Ascending aorta (tissue), 2 donors: ENCODE results near the gene ZNF101. TPM values are rescaled to one million over a fixed set of nuclear protein-coding genes. Genes with fewer than 3 reads are reported as not detected.

ENCODE experiments used
- DNase-seq, 2 donors: peaks; one replicate each; pipeline ENCODE4 v3.0.0-alpha.2; 2019; ENCODE audit warnings: low spot score in 2 of 2
- H3K27ac ChIP-seq, 2 donors: fragments of 200-600 bp; sonication (generic); one replicate each; pipeline ENCODE4 v1.5.1; 2016 to 2017; ENCODE audit warnings: mild to moderate bottlenecking in 1 of 2
- H3K27me3 ChIP-seq: fragments of 200-600 bp; sonication (generic); one replicate; pipeline ENCODE4 v1.5.1; 2017
- H3K36me3 ChIP-seq, 2 donors: fragments of 200-600 bp; sonication (generic); one replicate each; pipeline ENCODE4 v1.5.1; 2016
- H3K4me1 ChIP-seq, 2 donors: fragments of 200-600 bp; sonication (generic); one replicate each; pipeline ENCODE4 v1.5.1; 2016 to 2017; ENCODE audit warnings: mild to moderate bottlenecking in 1 of 2
- H3K4me3 ChIP-seq, 2 donors: fragments of 200-600 bp; sonication (generic); one replicate each; pipeline ENCODE4 v1.5.1; 2016 to 2017; ENCODE audit warnings: mild to moderate bottlenecking in 1 of 2
- H3K9me3 ChIP-seq, 2 donors: fragments of 200-600 bp; sonication (generic); one replicate each; pipeline ENCODE4 v1.5.1; 2016
- intact Hi-C: fragments of 100-400 bp; cut with DNase I; formaldehyde crosslinking; loops from one replicate; pipeline ENCODE4 v1.15.1; 2023
- total RNA-seq: library from RNA; depleted of rRNA; stranded (reverse); fragments of >200 nt; gene quantifications from one replicate; pipeline ENCODE4 v1.1.0, GENCODE V29; 2016
- TF ChIP-seq, protein P1 (sequence below), 3 experiments: fragments of 200-600 bp in 2 of 3; fragments of 450-650 bp in 1 of 3; sonication (generic) in 2 of 3; IDR thresholded peaks; one replicate each; pipeline ENCODE4 v1.5.1; 2016 to 2019; ENCODE audit warnings: antibody characterized with exemption in 3 of 3, mild to moderate bottlenecking in 1 of 3, moderate library complexity in 1 of 3

Gene ZNF101
- total RNA-seq, 1 donor from 2014 or later, result 1.3 TPM

DNA sequence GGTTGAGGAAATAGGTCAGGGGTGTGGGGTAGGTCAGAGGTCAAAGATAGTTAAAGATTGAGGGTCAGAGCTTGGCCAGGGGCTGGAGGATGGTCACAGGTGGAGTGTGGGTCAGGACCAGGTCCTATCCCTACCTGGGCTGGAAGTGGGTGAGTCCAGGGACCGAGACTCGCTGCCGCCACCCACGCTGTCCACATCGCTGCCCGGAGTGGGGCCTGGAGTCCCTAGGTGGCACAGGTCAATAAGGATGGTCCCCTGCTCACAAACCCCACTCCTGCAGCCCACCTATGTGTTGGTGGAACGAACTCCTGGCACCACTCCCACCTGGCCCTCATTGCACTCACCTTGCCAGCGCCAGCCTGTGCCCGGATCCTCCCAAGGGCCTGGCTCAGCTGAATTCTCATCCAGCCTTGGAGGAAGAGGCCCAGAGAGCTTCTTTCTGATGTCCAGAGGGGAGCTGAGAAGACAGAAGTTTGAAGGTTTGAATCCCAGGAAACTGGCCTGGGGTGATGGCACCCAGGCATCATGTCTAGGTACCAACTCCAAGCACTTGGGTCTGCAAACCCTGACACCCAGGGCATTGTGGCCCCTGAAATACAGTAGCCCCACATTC lies 32.0 kb upstream of the ZNF101 start:
- Histone ChIP-seq H3K9me3 (no peaks in the 10 kb centered on the region), H3K27ac (no peak overlapping the region), H3K36me3 (peaks cover 16 to 20% of the 10 kb centered on the region in 2 donors), H3K27me3 (no peaks in the 10 kb centered on the region), H3K4me3 (no peak overlapping the region), H3K4me1 (no peaks in the 10 kb centered on the region)
- TF ChIP-seq, protein P1, sequence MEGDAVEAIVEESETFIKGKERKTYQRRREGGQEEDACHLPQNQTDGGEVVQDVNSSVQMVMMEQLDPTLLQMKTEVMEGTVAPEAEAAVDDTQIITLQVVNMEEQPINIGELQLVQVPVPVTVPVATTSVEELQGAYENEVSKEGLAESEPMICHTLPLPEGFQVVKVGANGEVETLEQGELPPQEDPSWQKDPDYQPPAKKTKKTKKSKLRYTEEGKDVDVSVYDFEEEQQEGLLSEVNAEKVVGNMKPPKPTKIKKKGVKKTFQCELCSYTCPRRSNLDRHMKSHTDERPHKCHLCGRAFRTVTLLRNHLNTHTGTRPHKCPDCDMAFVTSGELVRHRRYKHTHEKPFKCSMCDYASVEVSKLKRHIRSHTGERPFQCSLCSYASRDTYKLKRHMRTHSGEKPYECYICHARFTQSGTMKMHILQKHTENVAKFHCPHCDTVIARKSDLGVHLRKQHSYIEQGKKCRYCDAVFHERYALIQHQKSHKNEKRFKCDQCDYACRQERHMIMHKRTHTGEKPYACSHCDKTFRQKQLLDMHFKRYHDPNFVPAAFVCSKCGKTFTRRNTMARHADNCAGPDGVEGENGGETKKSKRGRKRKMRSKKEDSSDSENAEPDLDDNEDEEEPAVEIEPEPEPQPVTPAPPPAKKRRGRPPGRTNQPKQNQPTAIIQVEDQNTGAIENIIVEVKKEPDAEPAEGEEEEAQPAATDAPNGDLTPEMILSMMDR (IDR thresholded peaks at IDR 0.05), result no peak
- intact Hi-C loops, result no loop called here
- DNase-seq, result no peak

DNA sequence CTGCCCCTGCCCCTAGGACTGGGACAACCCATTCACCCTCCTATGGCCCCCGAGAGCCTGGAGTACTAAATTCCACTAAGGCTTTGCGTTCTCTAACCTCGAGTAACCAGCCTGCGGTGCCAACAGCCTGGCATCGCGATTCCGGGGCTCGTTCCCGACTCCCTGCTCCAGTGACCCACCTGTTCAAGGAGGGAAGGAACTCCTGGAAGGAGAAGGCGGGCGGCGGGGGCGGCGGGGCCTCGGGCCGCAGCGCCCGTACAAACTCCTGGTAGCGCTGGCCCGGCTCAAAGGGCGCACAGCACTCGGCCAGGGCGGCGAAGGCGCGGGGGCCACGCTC lies 31.5 kb upstream of the ZNF101 start:
- Histone ChIP-seq H3K4me1 (no peaks in the 10 kb centered on the region), H3K27me3 (no peaks in the 10 kb centered on the region), H3K9me3 (no peaks in the 10 kb centered on the region), H3K27ac (no peak overlapping the region), H3K4me3 (no peak overlapping the region), H3K36me3 (peaks cover 16 to 20% of the 10 kb centered on the region in 2 donors)
- DNase-seq, result no peak
- intact Hi-C loops, result no loop called here
- TF ChIP-seq, protein P1 (IDR thresholded peaks at IDR 0.05), result no peak

DNA sequence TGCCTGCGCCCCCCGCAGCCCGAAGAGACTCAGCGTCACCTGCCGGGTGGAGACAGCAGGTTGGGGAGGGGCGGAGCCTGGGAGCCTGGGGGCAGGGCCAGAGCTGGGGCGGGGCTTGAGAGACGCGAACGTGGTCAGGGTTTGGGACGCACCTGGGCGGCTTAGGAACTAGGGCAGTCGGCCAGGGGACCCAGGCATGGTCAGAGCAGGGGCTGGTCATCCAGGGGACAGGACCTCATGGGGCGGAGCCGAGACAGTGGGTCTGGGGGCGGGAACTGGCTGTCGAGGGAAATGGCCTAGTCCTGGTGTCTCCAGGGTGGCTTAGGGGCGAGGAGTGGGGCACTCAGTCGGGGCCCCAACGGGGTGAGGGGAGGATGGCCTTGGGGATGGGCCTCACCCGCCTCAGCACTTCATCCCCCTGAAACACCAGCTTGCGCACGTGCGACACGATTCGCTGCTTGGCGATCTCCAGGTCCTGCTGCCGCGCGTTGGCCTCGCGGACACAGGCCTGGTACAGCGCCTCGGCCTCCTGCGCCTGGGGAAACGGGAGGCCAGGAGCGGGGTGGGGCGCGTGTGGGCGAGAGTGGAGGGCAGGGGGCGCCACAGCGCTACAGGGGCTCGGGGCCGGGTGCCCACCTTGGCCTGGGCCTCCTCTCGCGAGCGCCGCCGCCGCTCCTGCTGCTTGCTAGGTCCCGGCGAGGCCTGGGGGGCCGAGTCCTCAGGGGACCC lies 31.0 kb upstream of the ZNF101 start:
- no peak for DNase-seq
- H3K4me1 ChIP-seq, result peaks cover 0 to 2% of the 10 kb centered on the region in 2 donors
- TF ChIP-seq, protein P1 (IDR thresholded peaks at IDR 0.05), result no peak
- no peaks in the 10 kb centered on the region for H3K9me3 ChIP-seq
- no peak overlapping the region for H3K4me3 ChIP-seq
- H3K27ac ChIP-seq, result no peak overlapping the region
- H3K27me3 ChIP-seq, result no peaks in the 10 kb centered on the region
- H3K36me3 ChIP-seq, result peaks cover 12 to 20% of the 10 kb centered on the region in 2 donors
- intact Hi-C loops, result no loop called here

DNA sequence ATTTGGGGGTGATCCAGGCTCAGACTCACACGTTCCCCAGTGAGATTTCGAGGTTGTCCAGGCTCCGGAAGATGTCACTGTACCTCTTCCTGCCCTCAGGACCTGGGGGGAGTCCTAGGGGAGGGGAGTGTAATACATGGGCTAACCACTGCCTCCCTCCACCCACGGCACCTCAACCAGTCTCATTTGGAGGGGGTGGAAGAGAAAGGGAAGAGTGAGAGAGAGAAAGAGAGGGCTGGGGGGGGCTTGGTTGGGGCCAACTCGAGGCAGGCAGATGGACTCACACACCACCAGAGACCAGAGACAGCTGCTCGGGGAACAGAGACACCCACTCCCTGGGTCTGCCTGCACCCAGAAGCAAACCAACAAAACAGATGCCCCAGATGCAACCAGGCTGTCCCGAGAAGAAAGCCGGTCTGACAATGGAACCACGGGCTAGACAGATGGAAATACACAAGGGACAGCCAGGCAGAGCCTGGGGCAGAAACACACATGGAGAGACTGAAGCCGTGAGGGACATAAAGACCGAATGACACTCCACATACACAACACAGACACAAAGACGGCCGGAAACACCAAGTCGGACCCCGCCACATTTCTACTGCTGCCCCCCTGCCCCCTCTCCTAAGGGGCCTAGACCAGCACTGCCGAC lies 26.0 kb upstream of the ZNF101 start:
- Histone ChIP-seq H3K27ac (peak overlapping the region; percentile 49 to 61), H3K27me3 (no peaks in the 10 kb centered on the region), H3K4me1 (peaks cover 0 to 10% of the 10 kb centered on the region in 2 donors), H3K36me3 (peaks cover 28 to 35% of the 10 kb centered on the region in 2 donors), H3K4me3 (peak overlapping the region; percentile 90 to 98), H3K9me3 (no peaks in the 10 kb centered on the region)
- intact Hi-C loops, result loop anchor here (1.0 kb wide), 2 partner anchors 26 to 110 kb away; partner anchors contain the start of gene ZNF101
- DNase-seq, result no peak
- TF ChIP-seq, protein P1 (IDR thresholded peaks at IDR 0.05), result no peak

DNA sequence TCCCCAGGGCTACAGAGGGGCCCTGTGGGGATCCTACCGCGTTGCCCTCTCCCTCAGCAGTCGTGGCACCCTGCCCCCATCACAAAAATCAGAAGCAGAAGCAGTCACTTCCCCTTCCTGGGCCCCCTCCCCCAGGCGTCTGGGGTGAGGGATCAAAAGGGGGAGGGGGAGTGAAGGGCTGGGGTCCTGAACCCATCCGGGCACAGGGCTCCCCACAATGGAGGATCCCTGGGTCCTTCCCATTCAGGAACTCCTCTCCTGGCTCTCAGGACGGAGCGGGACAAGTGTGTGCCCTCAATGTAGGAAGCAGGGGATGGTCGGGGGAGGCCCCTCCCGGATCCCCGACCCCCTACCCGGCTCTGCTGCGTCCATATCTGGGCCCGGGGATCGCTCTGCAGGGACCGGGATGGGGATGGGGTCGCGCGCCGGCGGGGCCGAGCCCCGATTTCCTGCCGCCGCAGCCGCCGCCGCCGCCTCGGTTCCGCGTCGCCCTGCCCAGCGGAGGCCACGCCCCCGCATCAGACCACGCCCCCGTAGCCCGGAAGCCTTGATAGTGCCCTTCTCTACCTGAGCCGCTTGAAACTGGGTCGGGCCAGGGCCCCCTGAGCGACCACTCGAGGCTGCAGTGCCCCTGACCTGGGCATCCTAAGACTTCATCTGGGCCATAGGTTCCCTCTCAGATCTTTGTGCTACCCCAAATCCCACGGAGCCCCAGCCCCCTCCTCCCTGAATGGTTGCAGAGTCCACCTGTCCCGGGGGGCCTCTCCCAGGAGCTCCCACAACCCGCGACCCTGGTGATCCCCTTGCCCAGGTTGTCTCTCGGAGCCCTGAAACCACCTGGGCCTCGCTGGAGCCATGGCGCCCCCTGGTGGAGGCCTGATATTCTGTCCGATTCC lies 25.2 kb upstream of the ZNF101 start, which contains the start of gene GMIP:
Gene GMIP, minus strand, starts transcription at position 500 of the 896 bp plus-strand sequence. Its CDS starts 128 bp downstream, at position 372.
- intact Hi-C loops, result loop anchor here (1.0 kb wide), 2 partner anchors 25 to 111 kb away; partner anchors contain the start of gene ZNF101
- H3K27me3 ChIP-seq, result no peaks in the 10 kb centered on the region
- no peaks in the 10 kb centered on the region for H3K9me3 ChIP-seq
- peak within 1 kb of the TSS; percentile 90 to 98 for H3K4me3 ChIP-seq
- H3K4me1 ChIP-seq, result peaks cover 0 to 10% of the 10 kb centered on the region in 2 donors
- H3K27ac ChIP-seq, result peak within 1 kb of the TSS; percentile 49 to 61
- TF ChIP-seq, protein P1 (IDR thresholded peaks at IDR 0.05), result peak; percentile 57 to 96 (median 87)
- DNase-seq, result peak in 1 of 2 donors; percentile 83
- peaks cover 32 to 34% of the 10 kb centered on the region in 2 donors for H3K36me3 ChIP-seq
